Measurements from ENCODE around the gene MACO1.
"Not testable (repeated sequence)": the region's sequence is repeated elsewhere in the genome, so short reads cannot be mapped to it uniquely, and the experiment has no call there.

Gene MACO1

DNA sequence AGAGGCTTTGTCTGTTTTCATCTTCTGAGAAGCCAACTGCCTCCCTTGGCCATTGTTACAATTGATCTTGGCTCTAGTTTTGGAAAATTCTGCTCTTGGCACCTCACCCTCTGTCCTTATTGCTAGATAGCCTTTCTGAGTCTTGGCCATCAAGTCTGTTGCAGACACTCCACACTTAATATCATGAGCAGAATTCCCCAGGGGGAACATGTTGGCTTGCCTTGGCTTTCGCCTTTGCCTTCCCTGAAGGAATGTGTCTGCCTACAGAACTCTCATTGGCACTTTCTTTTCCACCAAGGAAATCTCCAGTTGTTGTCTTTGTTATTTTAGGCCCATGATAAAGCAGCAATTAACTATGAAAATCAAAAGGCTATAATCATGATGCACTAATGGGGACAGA lies 70.0 kb downstream of the MACO1 start:
- no peak for DNase-seq

DNA sequence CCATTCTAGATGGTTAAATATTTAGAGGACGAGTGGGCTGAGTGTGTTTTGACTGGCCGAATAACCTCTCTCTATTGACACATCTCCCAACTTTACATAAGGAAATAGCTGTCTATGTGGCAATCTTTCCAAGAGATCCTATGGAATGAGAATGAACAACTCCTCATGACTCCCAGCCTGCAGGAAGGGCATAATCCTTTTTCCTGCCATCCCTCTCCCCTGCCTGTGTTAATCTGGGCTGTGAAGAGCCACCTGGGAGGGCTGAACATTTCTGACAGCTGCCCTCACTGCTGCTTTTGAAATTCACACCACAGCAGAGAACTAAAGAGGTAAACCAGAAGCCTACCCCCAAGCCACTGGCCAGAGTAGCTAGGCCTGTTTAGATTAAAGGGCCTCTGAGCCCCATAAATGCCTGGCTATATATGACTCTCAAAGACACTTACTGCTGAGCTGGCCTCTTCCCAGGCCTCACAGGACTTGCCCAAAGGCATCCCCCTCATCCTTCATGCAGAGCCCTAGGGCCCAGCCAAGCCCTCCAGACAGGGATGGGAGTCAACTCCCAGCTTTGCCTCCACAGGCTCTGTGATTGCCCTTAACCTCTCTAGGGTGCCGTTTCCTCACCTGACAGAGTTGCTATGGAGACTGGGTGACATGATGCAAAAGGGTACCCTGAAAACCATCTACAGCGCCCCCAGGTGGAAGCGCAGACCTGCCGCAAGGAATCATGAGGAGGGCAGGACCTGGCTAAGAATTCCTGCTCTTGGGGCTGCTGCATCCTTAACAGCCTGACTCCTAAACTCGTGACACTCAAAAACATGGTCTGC lies 70.8 kb downstream of the MACO1 start:
- peak in 1 of 2 experiments; percentile 17 for DNase-seq

DNA sequence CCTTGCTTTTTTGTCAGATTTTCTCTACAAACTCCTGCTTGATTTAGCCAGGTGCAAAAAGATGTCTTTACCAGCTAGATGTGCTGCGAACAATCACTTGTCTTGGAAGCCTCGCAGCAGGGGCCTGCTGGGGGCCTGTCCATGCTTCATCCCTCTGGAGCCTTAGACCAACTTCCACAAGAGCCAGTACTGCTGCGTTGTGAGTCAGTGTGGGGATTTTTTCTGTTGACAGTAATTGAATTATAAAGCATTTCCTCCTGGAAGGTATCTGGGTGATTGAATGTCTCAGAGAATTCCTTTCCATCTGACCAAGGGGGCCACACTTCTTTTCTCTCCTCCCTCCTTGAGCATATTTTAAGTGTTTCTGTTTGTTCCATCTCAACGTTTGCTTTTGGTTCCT lies 72.3 kb downstream of the MACO1 start:
- no peak for DNase-seq

DNA sequence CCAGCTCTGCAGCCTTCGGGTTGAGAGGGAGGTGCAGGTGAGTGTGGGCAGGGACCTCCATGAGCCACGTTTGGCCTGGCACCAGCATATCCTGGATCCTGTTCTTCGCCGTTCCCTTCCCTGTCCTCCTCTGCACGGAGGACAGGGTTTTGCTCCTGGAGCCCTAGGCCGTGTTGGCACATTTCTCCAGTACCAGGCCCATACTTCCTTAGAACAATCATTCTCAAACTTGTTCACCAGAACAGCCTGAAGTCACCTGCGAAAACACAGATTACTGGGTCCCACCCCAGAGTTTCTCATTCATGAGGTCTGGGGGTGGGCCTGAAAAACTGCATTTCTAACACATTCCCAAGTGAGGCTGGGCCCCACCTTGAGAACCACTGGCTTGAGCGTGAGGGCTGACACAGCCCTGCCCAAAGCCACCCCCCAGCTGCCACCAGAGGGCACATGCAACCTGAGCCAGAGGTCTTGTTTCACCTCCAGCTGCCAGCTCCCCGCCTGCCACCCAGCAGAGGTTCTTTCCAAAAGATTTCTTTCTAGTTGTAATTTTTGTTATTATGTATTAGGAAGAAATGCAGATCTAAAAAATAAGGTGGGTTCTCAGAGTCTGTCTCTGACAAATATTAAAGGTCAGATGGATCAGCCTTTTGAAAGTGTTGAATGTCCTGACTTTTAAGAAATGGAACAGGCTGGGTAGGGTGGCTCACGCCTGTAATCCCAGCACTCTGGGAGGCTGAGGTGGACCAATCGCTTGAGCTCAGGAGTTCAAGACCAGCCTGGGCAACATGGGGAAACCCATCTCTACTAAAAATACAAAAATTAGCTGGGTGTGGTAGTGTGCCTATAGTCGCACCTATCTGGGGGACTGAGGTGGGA lies 73.1 kb downstream of the MACO1 start:
- peak in 1 of 2 experiments; percentile 72 for DNase-seq

DNA sequence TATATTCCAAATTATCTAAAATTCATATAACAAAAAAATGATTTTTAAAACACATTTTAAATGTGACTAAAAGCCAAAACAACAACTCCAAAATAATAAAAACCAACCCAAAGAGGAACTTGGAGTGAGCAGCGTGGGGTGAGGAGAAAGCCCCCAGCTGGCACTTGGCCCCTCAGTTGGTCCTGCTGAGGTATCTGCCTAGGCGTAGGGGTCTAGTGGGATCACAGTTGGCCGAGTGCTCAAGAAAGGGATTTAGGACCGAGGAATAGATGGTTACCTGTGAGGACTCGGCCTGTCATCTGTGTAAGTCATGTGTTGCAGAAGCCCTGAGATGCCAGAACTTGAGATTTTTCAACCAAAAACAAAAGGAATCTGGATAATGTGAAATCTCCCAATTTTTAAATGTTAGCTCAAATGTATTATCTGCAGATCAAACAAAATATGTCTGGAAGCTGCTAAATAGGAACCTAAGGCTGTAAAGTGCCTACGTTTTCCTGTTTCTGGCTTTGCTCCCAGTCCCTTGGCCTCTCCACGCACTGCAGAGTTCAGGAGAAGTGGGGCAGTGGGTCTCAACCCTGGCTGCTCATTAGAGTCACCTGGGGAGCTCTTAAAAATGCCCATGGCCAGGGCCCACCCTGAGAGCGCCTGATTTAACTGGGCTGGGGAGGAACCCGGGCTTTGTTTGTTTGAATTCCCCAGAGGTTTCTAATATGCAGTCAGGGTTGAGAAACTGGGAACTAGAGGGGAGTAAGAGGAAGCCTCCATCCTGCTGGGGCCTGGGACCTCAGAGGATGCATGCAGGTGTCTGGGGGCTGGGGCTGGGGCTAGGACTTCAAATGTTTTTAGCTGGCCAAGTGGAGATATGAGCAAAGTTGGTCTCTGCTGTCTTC lies 74.3 kb downstream of the MACO1 start:
- peak; percentile 35 to 78 for DNase-seq

DNA sequence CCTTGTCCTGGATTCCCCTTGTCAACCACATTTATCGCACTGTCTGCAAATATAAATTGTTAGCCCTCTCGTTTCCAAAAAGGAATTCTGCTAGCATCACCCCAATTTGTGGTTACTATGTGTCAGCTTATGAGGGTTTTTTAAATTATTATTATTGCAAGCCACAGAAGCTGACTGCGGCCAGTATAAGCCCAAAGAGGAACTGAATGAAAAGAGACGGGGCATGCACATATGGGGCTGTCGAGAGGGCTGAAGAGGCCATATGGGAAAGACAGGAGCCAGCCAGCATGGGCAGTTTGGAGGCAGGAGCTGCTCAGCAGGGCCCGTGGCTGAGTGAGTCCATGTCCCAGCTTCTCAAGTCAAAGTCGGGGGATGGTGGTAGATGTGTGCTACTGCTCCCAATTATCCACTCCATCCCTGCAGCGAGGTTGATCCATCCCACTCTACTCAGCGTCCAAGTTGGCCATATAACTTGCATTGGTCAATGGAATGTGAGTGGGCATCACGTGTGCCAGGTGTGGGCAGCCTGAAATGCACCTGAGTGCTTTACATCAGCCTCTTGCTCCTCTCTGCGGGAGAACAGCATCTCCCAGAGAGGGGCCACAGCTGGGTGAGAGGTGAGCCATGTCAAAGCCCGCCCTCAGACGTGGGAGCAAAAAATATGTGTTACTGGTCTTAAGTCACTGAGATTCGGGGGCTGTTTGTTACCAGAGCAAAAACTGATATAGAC lies 75.1 kb downstream of the MACO1 start:
- DNase-seq: no peak

DNA sequence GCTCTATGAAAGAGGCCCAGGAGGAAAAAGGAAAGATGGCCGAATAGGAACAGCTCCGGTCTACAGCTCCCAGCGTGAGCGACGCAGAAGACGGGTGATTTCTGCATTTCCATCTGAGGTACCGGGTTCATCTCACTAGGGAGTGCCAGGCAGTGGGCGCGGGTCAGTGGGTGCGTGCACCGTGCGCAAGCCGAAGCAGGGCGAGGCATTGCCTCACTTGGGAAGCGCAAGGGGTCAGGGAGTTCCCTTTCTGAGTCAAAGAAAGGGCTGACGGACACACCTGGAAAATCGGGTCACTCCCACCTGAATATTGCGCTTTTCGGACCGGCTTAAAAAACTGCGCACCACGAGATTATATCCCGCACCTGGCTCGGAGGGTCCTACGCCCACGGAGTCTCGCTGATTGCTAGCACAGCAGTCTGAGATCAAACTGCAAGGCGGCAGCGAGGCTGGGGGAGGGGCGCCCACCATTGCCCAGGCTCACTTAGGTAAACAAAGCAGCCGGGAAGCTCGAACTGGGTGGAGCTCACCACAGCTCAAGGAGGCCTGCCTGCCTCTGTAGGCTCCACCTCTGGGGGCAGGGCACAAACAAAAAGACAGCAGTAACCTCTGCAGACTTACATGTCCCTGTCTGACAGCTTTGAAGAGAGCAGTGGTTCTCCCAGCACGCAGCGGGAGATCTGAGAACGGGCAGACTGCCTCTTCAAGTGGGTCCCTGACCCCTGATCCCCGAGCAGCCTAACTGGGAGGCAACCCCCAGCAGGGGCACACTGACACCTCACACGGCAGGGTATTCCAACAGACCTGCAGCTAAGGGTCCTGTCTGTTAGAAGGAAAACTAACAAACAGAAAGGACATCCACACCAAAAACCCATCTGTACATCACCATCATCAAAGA lies 76.1 kb downstream of the MACO1 start:
- not testable (repeated sequence) for DNase-seq

DNA sequence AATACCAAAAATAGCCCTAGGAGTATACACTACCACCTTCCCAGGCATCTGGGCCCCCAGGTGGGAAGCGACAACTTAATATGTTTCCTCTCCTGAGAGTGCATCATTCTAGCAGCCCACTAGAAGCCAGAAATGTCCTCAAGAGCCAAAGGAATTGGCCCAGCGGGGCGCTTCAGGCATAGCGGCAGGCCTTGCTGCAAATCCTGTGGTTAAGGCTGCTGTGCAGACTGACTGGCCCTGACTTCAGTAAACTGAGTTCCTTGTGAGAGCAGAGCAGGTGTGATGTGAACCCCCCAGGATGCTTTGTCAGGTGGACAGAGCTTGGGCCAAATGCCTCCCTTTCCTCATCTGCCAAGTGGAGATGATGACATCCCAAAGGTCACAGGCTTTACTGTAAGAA lies 83.0 kb downstream of the MACO1 start:
- DNase-seq: peak in 1 of 2 experiments; percentile 30

DNA sequence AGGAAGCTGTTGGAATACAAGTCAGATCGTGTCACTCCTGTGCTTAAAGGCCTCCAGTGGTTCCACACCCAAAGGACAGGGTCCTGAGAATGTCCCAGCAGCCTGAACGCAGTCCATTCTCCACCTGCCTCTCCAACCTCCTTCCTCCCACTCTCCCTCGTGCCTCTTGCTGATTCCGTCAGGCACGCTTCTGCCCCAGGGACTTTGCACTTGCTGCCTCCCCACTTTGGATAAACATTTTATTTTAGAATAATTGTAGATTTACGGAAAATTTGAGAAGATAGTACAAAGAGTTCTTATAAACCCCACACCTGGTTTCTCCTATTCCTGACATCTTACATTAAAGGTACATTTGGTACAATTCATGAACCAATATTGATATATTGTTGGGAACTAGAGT lies 84.3 kb downstream of the MACO1 start:
- DNase-seq: no peak

DNA sequence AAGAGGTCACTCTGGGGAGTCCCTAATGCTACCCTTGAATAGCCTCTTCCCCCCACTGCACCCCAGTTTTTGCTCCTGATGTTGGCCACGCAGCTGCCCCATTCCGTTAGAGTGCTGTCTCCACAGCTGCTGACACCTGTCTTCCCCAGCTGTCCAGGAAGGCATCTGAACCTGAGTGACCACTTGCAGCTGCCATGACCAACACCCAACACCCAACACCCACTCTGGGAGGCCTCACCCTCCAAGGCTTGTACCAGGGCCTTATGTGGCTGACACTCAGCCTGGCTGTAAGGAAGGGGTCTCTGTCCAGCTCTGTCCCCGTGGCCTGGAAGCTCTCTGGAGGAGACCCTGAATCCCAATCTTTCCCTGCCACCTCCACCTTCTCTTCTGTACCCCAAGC lies 86.0 kb downstream of the MACO1 start:
- DNase-seq: no peak

DNA sequence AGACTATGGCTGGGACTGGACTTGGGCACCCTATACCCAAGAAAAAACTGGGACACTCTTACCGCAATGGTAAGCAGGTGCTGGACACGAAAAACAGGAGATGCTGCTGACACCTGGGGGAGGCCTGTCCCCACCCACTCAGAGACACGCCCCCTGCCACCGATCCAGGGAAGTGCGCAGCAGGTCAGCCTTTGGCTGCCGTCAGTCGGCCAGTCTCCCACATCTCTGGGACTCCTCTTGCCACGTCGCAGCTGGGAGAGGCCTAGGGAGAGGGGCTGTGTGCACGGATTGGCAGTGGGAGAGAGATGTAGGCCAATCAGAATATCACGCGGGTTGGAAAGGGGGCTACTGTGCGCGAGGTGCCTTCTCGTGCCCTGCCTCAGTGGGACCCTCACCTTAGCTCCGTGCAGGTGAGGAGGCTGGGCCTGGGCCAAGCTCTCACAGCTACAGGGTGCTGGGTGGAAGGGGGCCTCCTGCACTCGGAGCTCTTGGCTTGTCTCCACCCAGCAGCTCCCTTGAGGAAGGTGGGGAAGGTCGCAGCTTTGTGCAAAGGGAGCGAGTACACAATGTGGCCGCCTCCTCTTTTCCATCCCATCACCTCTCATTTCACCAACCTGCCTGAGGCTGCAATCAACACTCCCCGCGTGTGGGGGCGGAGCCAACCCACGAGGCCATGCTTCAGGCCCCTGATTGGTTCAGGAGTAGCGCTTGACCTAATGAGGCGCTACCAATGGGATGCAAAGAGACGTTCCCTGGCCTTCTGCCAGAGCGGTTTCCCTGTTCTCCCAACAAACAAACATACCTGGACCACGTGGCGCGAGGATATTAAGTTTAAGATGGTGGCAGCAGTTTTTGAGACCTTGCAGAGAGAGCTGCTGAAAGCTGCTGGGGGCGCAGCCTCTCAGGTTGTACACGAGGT lies 87.0 kb downstream of the MACO1 start:
- no peak for DNase-seq

DNA sequence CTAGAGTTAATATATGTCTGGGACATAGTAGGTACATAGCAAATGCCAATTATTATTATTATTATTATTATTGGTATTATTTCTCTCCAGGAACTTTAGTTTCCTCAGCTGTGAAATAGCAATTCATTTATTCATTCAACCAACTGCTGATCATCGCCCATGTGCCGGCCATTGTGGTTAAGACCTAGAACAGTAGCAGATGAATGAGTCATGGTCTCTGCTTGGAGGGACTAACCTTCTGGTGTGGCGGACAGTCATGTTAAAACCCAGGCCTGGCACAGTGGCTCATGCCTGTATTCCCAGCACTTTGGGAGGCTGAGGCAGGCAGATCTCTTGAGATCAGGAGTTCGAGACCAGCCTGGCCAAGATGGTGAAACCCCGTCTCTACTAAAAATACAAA lies 88.9 kb downstream of the MACO1 start:
- no peak for DNase-seq

DNA sequence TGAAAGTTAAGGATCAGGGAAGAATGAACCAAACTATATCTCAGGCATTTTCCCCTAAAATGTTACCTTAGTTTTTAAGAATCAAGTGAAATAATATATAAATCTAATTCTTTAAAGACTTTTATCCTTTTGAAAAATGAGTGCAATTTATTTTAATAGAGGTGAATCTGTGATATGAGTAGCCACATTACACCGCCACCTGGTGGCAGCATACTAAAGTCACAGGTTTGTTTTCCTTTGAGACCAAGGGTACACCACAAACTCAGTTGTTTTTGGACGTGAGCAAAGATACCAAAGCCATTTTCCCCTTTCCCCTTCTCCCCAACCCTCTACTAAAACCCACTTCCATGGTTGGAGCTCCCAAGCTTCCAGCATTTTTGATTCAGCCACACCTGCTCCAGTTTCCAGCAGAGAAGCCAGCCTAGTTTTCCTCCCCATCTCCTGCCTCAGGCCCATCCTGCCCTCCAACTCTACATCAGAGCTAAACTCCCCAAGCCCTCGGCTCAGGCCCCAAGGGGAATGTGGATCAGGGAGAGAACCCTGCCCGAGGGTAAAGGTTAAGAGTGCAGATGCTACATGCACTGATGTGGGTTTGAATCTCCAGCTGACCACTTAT lies 89.9 kb downstream of the MACO1 start:
- DNase-seq: peak; percentile 28 to 66

DNA sequence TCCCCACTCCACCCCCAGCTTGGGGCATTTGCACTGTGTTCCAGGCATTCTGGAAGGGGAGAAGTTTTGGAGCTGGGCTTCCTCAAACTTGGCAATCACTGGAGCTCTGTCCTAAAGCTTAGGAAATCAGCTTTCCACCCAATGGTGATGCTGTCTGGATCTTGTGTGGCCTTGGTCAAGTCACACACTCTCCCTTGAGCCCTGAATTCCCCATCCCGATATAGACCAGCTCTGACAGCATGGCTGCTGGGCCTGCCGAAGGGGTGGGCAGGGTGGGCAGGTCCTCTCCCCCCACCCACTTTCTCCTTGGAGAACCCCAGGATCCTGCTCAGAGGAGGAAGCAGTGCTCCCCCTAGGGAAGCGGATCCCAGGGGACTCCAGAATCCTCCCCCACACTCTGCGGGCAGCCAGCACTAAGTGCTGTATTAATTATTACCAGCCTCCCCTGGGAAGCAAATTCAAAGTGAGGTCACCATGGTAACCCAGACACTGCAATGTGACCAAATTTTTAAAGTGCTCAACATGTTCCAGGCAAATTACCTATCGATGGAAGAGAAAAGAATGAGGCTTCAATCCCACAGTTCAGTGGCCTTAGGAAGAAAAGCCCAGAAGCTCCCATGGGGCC lies 91.4 kb downstream of the MACO1 start:
- DNase-seq: peak; percentile 24 to 72

DNA sequence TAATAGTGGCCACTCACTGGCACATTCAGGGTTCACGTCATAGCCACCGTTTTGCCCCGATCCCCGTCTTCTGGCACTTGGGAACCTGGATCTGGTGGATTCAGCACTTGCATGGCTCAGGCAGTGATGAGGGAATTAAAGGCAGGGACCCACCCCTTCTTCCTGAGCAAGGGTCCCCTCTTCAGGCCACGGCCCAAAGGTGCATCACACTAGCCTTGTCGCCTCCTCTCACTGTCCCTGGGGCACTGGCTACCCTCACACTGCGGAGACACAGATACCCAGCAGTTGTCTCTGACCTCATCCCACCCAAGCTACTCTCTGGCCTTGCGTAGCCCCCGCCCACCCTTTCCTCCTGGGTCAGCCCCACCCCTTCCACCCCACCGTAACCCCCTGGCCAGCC lies 92.8 kb downstream of the MACO1 start:
- DNase-seq: peak; percentile 16 to 68

DNA sequence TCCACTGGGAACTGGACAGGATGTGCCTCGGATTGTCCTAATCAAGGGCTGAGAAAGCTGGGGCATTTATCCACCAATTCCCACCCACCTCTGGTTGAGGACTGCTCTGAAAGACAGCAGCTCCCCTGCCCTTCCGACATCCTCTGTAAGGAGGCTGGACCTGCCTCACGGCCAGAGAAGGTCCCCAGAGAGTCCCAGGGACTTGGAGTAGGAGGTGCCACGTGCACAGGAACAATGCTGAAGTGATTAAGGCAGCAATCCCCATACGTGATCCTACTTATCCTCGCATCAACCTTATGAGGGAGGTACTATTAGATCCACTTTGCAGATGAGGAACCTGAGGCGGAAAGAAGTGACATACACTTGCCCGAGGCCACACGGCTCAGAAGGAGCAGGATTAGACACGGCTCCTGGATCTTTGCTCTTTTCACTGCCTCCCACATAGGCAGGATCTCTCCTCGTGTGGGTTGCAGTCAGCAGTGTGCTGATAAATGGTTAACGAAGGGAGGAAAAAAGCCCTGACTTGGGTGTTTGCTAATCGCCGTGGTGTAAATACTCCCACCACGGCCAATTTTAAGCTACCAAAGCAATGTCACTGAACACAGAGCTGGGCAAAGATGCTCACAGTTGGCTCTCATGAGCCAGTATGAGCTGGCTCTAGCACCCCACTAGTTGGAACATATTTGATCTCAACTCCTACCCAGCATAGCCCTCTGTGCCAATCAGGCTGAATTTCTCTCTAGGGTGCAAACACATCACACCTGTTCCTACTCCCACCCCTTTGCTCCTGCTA lies 94.1 kb downstream of the MACO1 start:
- DNase-seq: no peak

DNA sequence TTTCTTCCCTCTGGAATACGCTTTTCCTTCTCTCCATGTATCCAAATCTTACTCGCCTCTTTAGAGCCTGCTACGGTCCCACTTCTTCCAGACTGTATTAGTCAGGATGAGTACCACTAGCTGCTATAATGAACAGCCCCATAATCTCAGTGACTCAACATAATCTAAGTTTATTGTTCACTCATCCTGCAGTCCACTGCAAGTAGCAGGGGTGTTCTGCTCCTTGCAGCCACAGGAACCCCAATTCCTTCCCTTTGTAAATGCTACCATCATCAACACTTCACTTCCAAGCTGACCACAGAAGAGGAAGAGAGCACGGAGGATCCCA lies 94.6 kb downstream of the MACO1 start:
- no peak for DNase-seq

DNA sequence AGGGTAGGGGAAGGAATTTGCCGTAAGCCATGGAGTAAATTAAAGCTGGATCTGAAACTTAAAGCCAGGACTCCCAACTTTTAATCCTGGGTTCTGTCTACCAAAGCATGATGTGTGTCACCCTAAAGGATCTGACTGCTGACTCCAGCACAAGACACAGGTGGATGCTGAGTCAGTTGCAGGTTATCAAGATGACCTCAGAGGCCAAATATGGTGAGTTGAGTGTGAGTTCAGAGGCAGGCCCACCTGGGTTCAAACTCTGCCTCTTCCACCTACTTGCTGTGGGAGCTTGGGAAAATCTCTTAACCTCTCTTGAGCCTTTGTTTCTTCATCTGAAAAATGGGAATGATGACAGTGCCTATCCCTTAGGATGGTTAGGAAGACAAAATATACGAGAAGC lies 96.1 kb downstream of the MACO1 start:
- DNase-seq: no peak

Measured in NCI-H526 (cell line).